GM21723 (cell line): ENCODE measurements around the gene PRKAG1.

Source experiments
- ATAC-seq: cut with Tn5 transposase; IDR thresholded peaks from one replicate; pipeline ENCODE4 v1.9.1; 2021; ENCODE audit warnings: mild to moderate bottlenecking, moderate library complexity; ENCODE audit not compliant: unreplicated experiment

PRKAG1 gene

GRCh38 chr12:49014547-49014946 is 4.0 kb downstream of the PRKAG1 start:
- ATAC-seq = no peak

DNA sequence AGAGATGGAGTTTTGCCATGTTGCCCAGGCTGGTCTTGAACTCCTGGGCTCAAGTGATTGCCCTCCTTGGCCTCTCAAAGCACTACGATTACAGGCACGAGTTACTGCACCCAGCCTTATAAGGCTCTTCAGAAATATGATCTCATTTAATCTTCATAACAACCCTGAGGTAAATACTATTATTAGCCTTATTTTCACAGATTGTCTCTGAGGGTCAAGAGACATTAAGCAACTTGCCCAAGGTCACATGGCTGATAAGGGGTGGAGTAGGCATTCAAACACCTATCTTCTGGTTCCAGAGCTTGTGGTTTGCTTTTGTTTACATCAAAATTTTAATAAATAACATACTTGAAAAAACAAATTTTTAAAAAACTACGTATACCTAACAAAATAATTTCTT is 5.1 kb downstream of the PRKAG1 start:
- ATAC-seq = no peak

GRCh38 chr12:49012739-49013138 is 5.8 kb downstream of the PRKAG1 start:
- no peak for ATAC-seq

- ATAC-seq = no peak
Observed at GRCh38 chr12:49010092-49010668, 8.4 kb downstream of the PRKAG1 start.

DNA sequence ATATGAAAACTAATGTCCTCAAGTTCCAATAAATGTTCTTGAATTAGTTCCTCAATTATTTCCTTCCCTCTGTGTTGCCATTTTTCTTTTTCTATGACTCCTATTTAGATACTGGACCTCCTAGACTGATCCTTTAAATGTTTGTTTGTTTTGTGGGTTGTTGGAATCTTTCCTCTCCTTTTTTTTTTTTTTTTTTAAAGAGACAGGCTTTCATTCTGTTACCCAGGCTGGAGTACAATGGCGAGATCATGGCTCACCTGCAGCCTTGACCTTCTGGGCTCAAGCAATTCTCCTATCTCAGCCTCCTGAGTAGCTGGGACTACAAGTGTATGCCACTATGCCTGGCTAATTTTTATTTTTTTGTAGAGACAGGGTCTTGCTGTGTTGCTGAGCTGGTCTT is 9.6 kb downstream of the PRKAG1 start:
- ATAC-seq = no peak

- no peak for ATAC-seq
Observed at GRCh38 chr12:49000346-49000745, 18.2 kb downstream of the PRKAG1 start.

- ATAC-seq = peak; percentile 35
Observed at GRCh38 chr12:48999371-49000131, 19.0 kb downstream of the PRKAG1 start, which contains the start of gene DDN. DDN (minus strand) TSS chr12:48999375; CDS start chr12:48999287, 88 bp downstream.

- ATAC-seq = peak; percentile 17
Observed at GRCh38 chr12:48998497-48999353, 19.9 kb downstream of the PRKAG1 start.

DNA sequence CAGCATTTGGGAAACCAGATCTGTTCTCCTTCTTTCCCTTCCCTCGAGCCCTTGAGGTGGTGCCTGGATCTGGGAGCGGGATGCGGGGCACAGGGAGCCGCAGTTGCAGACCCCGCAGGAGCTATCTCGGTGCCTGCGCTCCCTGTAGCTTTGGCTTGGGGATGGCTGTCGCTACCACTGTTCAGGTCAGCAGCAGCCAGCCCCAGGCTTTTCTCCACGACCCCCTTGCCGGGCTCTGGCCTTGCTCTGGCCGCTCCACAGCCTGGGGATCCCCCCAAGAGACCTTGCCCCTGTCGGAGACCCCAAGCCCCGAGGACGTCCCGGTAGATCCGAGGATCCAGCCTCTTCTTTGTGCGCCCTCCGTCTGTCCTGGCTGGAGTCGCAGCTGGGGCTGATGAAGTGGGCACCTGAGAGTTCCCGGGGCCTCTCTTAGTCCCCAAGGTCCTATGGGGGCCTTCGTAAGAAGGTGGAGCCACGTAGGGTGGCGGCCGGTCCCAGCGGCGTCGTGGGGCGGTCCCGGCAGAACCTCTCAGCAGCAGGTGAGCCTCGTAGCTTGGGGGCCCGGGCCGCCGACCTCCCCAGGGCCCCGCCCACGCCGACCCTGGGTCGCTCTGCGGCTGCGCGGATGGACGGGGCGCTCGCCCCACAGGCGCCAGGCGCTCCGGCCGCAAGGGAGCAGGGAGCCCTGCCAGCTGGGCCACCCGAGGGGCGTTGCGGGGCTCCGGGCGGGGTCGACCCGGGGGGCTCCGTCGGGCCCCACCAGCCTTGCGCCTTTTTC is 20.7 kb downstream of the PRKAG1 start:
- peak; percentile 38 for ATAC-seq

- no peak for ATAC-seq
Observed at GRCh38 chr12:48996794-48997718, 21.5 kb downstream of the PRKAG1 start.

DNA sequence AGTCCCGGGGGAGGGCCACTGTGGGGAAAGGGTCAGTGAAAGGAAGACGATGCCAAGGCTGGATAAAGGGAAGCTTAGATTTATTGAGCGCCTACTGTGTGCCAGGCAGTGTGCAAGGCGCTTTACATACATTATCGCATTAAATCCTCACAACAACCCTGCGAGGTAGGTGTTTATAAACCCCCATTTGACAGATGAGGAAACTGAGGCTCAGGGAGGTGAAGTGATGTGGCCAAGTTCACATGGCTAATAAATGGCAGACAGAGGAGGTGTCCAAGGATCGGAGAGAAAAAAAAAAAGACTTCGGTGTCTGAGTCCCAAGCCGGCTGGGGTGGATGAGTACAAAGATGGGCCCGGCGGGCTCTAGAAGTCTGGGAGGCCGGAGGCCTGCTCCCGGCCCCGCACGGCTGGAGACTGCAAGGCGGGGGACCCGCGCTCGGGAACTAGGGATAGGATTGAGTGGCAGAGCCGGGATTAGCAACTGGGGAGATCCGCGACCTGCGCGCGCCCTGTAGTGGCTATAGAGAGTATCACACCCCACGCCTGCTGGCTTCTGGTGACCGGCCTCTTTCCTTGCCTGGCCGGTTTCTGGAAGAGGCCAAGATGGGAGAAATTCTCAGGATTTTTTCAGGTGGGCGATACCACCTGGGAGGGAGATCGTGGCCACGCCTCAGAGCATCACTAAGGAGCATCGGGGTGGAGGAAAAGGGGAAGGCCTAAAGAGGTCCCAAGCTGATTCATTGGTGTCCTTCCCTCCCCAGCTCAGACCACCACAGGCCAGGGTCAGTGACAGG is 23.3 kb downstream of the PRKAG1 start:
- ATAC-seq = peak; percentile 28

DNA sequence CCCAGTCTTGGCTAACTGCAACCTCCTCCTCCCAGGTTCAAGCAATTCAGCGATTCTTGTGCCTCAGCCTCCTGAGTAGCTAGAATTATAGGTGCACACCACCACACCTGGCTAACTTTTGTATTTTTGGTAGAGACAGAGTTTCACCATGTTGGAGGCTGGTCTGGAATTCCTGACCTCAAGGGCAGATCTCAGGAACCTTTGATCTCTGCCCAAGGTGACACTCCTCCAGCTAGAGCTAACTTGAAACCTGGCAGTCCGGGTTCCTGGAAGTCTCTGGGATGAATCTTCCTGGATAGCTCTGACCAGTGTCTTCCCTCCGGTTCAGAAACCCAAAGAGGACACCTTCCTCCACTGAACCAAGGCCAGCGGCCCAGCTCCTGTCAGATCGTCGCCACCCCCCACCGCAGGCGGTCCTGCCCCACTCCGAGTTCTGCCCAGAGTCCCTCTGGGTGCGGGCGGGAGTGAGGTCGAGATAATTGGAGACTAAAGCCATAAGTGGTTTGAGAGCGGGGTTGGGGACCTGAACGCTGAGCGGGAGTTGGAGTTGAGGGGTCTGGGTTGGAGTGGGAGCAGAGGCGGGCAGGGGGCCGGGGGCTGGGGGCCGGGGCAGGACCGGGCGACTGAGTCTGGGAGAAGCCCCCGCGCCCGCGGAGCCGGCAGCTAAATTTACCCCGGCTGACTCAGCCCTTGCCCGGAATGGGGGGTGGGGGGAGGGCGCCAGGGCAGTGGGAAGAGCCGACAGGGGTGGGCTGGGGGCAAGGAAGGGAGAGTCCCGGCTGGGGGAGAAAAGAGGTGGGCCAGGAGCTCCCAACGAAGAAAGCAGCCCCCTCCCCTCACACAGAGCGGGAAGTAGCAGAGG is 24.1 kb downstream of the PRKAG1 start:
- no peak for ATAC-seq

DNA sequence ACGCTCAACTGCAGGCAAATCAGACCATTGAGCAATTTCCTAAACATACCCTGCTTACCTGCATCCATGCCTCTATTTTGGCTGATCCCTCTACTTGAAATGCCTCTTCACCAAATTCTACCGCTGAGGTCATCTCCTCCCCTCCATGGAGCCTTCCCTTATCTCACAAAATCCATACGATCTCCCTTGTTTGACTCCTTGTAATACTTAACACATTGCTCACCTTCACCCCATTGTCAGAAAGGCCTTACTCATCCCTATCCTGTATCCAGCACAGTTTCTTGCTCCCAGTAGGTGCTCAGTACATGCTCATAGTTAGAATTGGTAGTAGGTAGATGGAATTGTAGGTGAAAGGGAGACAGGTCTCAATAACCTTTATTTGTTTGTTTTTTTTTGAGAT is 24.8 kb downstream of the PRKAG1 start:
- ATAC-seq = no peak

DNA sequence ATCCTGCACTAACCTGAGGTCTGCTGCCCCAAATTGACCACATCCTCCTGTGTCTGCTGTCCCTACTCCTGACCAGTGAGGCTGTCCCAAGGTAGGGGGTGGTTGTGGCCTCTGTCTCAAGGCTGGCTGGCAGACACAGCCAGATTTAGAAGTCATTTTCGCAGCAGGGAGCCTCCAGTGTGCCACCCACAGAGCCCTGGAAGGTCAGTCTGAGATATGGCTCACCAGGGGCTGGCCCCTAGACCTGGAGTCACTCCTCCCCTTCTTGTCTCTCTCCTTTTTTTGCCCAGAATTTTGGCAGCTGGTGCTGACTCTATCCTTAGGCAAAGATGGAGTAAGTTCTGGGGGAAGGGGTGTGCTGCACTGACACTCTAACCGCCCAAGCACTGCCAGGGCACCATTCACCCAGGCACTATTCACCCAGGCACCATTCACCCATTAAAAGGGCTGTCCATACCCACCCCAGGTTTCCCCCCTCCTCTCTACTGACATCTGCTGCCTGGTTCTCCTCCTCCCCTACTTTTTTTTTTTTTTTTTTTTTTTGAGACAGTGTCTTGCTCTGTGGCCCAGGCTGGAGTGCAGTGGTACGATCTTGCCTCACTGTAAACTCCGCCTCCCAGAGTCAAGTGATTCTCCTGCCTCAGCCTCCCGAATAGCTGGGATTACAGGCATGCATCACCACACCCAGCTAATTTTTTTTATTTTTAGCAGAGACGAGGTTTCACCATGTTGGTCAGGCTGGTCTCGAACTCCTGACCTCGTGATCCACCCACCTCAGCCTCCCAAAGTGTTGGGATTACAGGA is 27.1 kb downstream of the PRKAG1 start:
- no peak for ATAC-seq

DNA sequence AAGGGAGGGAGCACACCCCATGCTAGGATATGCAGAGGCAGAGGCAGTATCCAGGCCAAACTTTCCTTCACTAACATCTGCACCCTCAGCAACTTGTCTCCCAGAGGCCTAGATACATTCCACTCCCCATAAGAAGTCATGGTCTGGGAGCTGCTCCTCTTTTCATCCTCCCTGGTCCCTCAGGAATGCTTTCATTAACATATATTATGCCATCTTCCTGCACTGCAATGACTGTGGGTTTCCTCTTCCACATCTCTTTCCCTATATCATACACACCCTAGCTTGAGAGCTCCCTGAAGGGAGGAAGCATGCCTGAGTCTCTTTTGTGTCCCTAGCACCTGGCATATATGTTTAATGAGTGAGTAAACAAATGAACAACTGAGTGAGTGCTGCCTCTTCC is 28.0 kb downstream of the PRKAG1 start:
- ATAC-seq = no peak

DNA sequence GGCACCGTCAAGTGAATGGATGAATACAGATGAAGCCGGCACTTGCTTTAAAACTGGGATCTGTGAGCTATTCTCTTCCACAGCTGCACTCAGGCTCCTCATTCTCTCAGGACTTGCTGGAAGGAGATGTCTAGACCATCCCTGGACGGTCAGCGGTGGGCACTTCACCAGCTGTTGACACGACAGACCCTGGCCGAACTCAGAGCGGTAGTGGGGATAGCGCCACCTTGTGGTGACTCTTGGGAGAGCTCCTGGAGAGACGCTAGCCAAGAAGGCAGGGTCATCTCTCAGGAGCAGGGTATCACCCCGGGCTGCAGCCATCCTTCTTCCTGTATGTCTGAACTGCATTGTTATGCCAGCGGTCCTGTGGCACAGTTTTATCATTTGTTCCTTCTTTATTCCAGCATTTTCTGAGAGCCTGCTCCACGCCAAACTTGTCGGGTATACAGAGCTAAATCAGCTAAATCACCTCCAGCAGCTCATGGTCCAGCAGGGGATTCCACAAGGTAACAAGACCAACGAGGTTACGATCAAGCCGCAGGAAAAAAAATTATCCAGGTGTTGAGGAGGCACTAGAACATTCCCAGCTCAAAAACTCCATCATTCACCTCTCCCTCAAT is 30.4 kb downstream of the PRKAG1 start:
- ATAC-seq = peak; percentile 61
